HG03378 (cell line): ENCODE results near the gene FARS2.
A peak's percentile ranks its signal among the peaks of the same experiment; 100 is the strongest.

Source experiments
- ATAC-seq: cut with Tn5 transposase; IDR thresholded peaks from one replicate; pipeline ENCODE4 v1.9.1; 2021; ENCODE audit warnings: mild to moderate bottlenecking, moderate library complexity; ENCODE audit not compliant: unreplicated experiment

Gene FARS2

GRCh38 chr6:5493806-5494205, 232.5 kb downstream of the FARS2 start:
- no peak for ATAC-seq

- ATAC-seq: no peak
Measured at GRCh38 chr6:5497896-5498578, 236.7 kb downstream of the FARS2 start.

DNA sequence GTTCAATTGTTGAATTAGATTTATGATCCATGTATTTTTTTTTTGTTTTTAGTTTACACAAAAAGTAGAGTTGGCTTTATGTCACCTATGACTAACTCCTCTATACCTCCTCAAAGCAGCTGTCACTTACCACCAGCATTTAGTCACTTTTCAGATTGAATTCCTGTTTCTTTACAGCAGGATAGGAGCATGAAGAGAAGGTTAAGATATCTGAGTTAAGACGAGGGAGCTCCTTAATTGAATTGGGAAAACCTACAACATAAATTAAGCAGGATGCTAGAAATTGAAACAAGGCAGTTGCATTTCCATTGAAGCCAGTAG, 237.2 kb downstream of the FARS2 start:
- ATAC-seq: no peak

- ATAC-seq: no peak
Measured at GRCh38 chr6:5499644-5500306, 238.5 kb downstream of the FARS2 start.

DNA sequence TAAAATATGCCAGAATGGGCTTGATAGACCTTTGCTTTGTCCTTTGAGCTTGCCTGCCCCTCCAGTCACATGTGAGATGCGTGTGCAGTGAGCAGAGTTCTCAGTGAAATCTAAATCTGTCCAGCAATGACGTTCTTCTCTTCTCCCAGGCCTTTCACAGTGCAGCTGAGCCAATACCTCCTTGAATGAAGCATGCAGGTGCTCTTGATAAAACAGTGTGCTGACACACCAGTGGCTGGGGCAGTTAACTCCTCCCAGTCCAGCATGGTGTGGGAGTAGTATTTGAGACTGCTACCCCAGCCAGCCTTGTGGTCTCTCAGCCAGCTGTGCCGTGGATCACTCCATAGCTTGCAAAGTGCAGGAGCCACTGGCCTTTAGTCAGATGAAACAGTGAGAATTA, 240.5 kb downstream of the FARS2 start:
- ATAC-seq: no peak

- ATAC-seq: no peak
Measured at GRCh38 chr6:5504078-5504477, 242.8 kb downstream of the FARS2 start.

DNA sequence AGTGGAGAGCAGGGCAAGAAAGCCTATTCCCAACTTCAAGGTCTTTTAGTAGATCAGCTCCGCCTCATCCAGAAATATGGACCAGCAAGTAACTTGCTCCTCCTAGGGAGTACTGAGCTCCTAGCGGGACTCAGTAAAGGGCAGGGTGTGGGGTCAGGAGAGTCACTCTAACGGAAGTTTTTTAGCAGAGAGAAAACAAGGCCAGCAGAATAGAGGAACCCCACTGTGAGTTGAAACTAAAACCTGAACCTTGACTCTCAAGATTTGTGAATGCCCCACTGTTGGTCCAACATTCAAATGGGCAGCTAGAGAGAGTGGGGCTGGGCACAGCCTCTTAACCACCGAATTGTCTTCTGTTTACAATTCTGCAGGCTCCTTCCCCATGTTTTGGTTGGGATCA, 244.8 kb downstream of the FARS2 start:
- ATAC-seq: peak; percentile 34

DNA sequence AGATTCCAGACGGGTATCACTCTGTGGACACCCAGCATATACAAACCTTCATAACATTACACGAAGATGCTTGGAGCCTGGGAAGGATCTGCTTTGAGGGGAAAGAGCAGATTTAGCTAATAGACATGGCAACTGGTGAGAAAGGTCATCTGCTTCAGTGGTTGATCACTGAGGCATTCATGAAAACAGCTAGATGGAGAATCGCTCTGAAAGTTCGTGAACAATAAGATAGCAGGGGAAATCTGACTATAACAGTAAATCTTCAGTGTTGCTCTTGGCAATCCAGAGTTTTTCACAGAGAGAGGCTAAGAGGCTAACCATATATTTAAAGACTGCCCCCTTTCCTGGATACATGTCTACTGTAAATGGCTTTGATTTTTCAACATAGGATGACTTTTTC, 245.3 kb downstream of the FARS2 start:
- peak; percentile 15 for ATAC-seq

DNA sequence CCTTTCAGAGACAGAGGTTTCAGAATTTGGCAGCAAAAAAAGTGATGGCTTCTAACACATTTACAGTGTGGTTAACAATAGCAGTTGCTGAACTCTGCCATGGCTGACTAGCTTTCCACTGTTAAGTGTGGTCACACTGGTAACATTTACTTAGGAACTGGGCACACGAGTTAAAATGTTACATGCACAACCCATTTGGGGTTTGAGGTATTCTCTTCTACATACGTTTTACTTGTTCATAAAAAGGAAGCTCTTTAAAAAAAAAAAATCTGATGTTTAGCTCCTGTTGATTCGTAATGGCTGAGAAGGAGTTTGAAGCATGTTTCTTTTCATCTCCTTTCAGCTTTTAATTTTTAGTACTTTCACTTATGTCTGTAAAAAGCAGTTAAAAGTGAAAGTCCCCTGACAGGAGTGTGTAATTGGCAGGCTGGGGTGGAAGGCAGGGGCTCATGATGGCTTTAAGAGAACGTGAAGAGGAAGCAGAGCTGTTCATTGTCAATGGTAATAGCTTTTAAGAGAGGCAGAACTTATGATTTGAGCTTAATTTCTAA, 245.9 kb downstream of the FARS2 start:
- ATAC-seq: peak; percentile 89

DNA sequence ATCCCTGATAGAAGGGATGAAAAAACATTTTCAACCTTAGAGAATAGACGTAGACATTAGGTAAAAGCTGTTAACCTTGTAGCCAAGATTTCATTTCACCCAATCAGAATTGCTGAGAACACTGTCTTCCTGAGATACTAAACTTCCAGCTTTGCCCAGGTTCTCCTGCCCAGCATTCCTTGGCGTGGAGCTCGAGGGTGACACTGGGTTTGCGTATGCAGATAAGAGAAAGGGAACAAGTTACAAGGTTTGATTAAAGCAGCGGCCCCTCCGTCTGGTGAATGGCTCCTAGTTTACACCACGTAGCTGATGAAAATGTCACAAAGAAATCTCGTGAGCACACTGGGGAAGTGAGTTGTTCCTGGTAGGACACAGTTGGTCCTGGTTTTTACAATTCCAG, 247.8 kb downstream of the FARS2 start:
- no peak for ATAC-seq

- ATAC-seq: no peak
Measured at GRCh38 chr6:5510331-5511133, 249.2 kb downstream of the FARS2 start.

DNA sequence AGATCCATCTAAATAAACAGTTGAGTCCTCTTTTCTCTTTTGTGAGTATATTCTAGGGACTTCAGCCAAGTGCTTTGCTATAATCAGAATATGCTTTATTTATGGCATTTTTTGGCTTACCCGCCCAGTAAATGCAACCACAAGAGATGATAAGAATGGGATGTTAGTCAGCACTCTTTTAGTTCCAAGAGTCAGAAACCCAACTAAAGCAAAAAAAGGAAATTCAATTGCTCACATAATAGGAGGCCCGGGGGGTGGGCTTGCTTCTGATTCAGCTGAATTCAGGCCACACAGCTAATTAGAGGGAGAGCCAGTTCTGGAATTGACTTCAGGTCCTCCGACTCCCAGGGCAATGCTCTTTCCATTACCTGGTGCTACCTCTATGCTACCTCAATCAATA, 250.6 kb downstream of the FARS2 start:
- no peak for ATAC-seq

GRCh38 chr6:5512422-5512821, 251.1 kb downstream of the FARS2 start:
- no peak for ATAC-seq

DNA sequence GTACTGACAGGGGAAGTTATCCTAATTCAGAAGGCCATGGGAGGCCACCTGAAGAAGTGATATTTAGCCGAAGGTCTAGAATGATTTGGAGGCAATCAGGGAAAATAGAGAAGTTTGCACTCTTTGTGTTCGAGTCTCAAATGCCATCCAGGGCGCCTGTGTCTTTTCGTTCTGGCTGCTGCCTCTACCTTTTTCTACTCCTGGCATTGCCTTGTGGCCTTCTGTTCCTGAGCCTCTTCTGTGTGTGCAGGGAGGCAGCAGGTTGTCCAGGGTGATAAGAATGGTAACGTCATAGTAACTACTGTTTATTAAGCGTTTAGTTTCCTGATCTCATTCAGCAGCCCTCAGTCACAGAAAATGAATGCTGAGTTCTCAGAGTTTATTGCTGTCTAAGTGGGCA, 252.1 kb downstream of the FARS2 start:
- ATAC-seq: no peak

DNA sequence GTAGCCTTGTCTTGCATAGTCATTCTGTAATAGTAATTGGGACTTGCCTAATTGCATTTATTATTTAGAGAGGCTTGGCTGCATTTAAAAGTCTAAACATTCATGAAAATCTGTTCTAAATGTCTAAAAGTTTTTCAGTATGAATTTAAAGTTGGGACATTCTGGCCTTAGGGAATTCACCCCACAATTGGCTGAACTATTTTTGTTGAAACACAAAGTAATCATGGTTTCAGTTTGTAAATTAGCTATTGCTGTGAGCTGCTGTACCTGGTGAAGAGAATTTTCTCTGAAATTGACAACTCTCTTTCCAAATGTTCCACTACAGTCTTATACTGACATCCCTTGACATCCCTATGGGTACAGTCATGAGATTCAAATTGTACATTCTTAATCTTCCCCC, 253.0 kb downstream of the FARS2 start:
- ATAC-seq: peak; percentile 35

DNA sequence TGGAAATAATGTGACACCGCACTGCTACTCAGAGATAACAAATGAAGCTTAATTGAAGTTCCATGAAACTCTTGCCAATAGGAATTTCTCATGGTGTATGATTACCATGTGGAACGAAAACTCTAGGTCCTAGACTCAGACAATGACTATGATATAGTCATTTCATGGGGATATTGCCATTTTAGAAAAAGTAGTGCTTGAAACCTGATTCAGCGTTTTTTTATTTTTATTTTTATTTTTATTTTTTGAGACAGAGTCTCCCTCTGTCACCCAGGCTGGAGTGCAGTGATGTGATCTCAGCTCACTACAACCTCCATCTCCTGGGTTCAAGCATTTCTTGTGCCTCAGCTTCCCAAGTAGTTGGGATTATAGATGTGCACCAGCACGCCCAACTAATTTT, 253.9 kb downstream of the FARS2 start:
- ATAC-seq: no peak

DNA sequence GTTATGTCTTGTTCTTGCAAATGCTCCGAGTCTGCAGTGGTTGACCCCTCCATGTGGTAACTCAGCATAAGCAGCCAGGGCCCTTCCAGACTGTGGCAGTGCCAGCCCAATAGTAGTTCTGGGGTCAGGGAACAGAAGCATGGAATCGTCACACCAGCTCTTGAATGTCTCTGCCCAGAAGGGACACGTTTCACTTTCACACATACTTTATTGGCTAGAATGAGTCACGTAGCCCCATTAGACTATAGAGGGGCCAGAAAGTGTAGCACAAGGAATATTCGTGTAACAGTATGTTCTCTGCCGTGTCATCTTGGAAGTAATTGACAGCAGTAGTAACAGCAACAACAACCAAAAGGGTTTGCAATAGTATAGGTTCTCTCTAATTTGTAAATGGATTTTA, 254.7 kb downstream of the FARS2 start:
- no peak for ATAC-seq

DNA sequence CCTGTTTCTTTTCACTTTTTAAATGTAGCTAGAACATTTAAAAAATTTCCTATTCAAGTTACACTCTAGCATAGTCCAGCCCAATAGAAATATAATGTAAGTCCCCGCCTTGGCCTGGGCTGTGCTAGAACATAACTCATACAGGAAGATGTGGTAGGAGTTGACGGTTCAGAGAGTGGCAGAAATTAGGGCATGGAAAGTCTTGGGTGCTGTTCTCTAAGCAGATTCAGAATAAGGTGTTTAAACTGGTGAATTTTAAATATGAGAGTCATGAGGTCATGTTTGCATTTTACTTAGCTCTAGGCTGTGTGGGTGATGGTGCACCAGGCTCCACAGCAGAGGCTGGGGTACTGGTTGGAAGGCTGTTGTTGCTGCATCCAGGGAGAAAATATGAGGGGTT, 256.5 kb downstream of the FARS2 start:
- peak; percentile 69 for ATAC-seq

DNA sequence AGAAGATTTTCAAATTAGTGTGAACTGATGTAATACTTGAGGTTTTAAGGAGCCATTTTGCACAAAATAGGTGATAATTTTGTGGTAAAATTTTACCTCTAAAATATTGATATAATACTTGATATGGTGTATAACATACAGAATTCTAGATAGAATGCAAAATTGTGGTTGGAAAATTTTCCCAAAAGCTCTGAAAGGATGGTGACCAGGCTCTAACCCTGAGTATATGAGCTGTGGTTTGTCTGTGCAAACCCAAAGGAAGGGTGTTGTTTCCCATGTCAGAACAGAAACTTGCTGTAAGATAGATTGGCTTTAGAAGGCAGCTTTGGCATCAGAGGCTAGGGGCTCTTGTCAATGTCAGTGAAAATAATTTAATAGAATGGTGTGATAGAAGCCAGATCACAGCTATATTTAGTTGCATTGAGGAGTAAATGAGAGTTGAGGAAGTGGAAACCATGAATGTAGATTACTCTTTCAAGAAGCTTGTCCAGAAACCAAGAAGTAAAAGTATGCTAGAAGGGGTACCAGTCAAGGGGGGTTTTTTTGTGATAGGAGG, 257.7 kb downstream of the FARS2 start:
- no peak for ATAC-seq

GRCh38 chr6:5520796-5521195, 259.5 kb downstream of the FARS2 start:
- ATAC-seq: no peak

DNA sequence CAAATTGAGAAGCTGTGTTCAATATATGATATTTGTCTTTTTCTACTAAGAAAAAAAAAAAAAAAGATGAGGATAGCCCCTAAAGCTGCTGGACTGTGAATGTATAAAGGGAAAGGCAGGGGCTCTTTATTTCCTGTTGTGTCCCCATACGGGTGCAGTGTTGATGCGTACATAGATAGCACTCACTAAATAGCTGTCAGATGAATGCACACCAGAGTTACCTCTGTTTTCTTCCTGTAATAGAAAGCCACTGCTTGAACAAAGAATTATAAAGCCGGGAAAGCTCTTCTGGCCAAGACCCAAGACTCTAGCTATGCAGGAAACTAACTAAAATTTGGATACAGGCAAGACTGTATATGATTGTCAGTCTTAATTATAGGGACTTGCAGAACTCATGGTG, 260.0 kb downstream of the FARS2 start:
- ATAC-seq: no peak

- ATAC-seq: no peak
Measured at GRCh38 chr6:5522147-5522546, 260.8 kb downstream of the FARS2 start.
